ENCODE measurements around the gene PPP1R2.
"Not testable (repeated sequence)": the region's sequence is repeated elsewhere in the genome, so short reads cannot be mapped to it uniquely, and the experiment has no call there.

PPP1R2 gene

DNA sequence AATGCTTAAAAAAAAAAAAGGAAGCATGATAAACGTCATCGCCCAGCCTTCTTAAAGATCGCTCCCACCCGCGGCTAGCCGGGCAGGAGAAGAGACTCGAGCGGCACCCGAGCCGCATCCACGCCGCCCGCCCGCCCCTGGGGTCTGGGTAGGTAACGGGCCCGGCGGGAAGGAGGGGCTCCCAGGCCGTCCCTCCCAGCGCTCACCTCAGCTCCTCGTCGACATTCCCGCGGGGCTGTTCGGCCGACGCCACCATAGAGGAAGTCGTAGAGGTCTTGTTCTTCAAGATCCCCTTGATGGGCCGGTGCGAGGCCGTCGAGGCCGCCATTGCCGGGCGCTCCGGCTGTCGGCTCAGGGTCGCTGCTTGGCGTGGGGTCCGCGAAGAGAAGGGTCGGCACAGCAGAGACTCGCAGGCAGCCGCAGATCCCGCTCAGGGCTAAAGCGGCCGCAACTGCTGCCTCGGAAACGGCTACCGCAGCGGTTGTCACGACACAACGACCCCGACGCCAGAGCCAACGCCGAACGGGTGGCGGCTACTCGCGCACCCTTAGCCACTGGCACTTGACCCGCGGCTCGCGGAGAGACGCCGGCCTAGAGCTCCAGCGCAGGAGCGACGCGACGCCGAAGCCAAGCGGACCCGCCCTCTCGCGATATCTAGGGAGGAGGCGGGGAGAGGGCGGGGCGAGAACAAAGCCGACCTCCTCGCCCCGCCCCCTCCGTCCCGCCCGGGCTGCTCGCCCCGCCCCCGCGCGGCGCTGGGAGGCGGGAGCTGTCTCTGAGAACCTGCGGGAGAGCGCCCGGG is at the start of gene PPP1R2:
Gene PPP1R2 (minus strand): TSS at position 628 of the 802 bp plus-strand sequence. CDS start 300 bp downstream, at position 328.
- FAIRE-seq, result no peak

- no peak for FAIRE-seq
Measured at GRCh38 chr3:195591852-195592251, 48.7 kb upstream of the PPP1R2 start.

DNA sequence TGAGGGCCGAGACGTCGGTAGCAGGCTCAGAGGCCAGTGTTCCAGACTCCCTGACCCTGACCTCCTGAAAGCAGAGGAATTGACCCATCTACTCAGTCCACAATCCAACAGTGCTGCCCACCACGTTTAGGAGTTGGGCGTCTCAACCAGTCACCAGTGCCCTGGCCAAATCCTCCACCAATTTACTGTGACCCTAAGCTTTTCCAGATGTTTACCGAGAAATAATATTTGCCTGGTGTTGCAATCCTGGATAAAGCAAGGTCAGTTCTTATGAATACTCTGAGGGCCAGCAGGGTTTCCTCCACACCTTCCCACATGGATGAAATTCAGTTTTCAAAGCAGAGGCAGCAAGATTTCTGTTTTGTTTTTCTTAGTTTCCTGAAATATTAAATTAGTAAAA is 48.1 kb upstream of the PPP1R2 start:
- no peak for FAIRE-seq

- FAIRE-seq, result not testable (repeated sequence)
Measured at GRCh38 chr3:195590381-195590780, 47.3 kb upstream of the PPP1R2 start.

- not testable (repeated sequence) for FAIRE-seq
Measured at GRCh38 chr3:195589796-195590195, 46.7 kb upstream of the PPP1R2 start.

- FAIRE-seq, result no peak
Measured at GRCh38 chr3:195587824-195588223, 44.7 kb upstream of the PPP1R2 start.

DNA sequence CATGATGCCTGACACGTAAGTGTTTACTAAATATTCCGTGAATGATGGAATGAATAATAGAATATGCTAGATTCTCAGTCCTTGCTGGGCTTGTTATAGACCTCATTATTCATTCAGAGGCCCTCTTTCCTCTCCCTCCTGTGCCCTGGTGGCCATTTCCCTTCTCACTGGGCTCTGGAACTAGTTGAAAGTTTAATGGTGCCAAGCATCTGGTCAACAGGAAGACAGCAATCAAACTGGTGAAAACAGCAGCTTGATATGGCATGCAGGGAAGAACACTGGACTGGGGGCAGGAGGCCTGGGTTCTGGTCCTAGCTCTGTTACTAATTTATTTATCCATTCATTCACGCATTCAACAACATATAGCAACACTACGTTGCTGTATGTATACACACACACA is 44.3 kb upstream of the PPP1R2 start:
- no peak for FAIRE-seq

DNA sequence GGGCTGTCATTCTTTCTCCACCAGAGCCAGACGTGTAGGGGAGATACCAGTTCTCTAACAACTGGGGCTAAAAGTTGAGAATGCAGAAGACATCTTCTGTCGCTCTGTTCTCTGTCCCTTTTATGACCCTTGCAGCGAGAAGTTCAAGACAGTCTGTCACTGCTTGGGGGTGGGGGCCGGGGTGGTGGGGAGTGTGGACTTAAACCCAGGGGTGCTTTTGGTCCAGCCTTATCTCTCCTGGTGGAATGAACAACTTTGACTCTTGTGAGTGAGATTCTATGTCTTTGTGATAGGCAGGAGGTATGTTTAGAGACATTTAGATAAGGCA is 41.4 kb upstream of the PPP1R2 start:
- FAIRE-seq, result no peak

GRCh38 chr3:195583831-195584542 is 40.9 kb upstream of the PPP1R2 start, which contains the start of gene APOD:
Gene APOD, minus strand, starts transcription at chr3:195583940. Its CDS starts 4,479 bp downstream, at chr3:195579461.
- no peak for FAIRE-seq

- FAIRE-seq, result no peak
Measured at GRCh38 chr3:195582947-195583346, 39.8 kb upstream of the PPP1R2 start.

- no peak for FAIRE-seq
Measured at GRCh38 chr3:195580744-195581443, 37.8 kb upstream of the PPP1R2 start.

- no peak for FAIRE-seq
Measured at GRCh38 chr3:195579281-195579680, 36.2 kb upstream of the PPP1R2 start.

- FAIRE-seq, result no peak
Measured at GRCh38 chr3:195578565-195578964, 35.4 kb upstream of the PPP1R2 start.

- no peak for FAIRE-seq
Measured at GRCh38 chr3:195577645-195578177, 34.6 kb upstream of the PPP1R2 start.

DNA sequence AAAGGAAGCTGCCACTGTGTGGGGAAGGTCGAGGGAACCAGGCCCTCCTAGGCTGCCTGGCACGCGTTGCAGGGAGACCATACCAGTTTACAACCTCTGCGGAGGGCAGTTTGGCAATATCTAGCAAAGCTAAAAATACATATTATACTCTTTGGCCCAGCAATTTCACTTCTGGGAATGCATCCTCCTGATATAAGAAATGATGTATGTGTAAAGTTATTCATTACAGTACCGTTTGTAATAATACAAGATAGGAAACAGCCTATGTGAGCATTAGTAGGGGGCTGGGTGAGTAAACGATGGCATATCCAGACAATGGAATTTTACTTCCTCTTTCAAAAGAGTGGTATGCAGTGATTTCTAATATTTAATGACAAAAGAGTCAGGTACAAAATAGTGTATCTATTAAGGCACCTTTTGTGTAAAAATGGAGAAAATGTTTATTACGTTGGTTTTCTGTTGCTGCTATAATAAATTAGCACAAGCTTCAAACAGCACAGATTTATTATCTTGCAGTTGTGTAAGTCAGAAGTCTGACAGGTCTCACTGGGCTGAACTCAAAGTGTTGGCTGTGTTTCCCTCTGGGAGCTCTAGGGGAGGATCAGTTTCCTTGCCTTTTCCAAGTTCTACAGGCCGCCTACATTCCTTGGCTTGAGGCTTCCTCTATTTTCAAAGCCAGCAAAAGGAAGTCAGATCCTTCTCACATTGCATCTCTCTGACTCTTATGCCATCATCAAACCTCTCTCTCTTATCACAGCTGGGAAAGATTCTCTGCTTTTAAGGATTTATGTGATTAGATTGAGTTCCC is 31.6 kb upstream of the PPP1R2 start:
- FAIRE-seq, result no peak

DNA sequence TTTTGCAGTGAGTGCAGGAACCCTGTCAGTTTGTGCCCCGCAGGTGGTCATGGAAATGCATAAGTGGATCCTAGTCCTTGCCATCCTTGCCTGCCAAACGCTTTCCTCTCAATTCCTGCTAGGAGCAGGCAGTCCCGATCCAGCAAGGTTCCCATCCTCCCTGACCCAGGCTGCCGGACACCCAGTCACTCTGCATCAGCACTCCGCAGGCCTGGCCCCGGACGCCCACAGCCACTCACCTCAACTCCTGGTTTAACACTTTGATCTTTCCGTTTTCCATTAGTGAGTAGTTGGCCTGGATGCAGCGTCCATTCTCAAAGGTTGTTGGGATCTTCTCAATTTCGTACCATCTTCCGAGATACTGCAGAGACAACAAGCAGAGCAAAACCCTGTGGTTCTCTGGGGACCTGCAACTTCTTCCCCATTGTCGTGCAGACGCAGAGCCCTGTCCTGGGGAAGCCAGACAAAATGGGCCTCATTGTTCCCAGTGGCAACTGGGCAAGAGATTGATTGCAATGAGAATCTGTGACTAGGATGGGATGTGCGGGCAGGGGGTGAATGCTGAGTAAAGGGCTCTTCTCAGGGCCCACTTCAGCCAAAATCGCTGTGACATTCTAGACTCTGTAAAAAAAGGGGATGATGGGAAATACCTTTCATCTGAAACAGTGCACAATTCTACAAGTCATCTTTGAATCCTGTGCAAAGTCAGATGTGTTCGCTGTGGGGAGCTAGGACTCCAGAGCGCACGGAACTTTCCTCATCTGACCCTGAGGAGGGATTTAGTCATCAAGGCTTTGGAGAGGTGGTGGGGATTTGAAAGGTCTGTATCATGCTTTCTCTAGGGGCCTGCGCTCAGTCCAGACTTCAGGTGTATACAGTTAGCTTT is 30.7 kb upstream of the PPP1R2 start:
- no peak for FAIRE-seq

- FAIRE-seq, result no peak
Measured at GRCh38 chr3:195571361-195571760, 28.2 kb upstream of the PPP1R2 start.

DNA sequence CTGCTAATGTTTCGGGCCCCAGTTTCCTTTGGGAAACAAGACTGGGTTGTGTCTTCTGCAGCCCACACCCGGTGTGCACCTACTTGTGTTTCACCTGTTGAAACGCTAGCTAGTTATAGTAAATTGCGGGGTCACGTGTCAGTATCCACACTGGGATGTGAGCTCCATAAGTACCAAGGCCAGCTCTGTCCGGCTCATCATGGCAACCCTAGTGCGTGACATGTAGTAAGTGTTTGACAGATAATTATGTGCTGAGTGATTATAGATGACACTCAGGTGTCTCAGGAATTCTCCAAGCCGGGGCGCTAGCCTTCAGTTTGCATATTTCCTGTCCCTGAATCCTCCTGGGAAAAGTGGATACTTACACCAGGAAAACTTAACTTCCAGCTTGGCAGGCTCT is 27.8 kb upstream of the PPP1R2 start:
- no peak for FAIRE-seq

DNA sequence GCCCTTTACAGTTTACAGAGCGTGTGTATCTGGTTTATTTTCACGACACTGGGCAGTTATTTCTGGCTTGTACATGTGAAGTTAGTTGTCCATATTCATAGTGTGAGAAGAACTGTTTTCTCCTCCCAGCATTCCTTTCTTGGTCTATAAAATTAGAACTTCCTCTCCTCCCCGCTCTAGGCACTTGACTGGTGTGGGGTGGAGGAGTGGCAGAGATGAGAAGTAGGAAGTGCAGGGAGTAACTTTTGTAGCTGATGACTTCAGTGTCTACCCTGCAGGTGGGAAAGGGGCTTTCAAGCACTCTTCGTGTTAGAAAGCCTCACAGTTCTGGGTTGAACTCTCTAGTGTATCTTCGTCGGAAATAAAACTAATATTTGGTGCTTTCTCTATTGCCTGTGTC is 27.2 kb upstream of the PPP1R2 start:
- FAIRE-seq, result no peak

DNA sequence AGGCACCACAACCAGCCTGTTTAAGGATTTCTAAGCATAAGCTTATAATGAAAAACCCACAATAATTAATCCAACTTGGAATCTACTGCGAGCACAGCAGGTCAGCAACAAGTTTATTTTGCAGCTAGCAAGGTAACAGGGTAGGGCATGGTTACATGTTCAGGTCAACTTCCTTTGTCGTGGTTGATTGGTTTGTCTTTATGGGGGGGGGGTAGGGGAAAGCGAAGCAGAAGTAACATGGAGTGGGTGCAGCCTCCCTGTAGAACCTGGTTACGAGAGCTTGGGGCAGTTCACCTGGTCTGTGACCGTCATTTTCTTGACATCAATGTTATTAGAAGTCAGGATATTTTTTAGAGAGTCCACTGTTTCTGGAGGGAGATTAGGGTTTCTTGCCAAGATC is 25.5 kb upstream of the PPP1R2 start:
- FAIRE-seq, result no peak

DNA sequence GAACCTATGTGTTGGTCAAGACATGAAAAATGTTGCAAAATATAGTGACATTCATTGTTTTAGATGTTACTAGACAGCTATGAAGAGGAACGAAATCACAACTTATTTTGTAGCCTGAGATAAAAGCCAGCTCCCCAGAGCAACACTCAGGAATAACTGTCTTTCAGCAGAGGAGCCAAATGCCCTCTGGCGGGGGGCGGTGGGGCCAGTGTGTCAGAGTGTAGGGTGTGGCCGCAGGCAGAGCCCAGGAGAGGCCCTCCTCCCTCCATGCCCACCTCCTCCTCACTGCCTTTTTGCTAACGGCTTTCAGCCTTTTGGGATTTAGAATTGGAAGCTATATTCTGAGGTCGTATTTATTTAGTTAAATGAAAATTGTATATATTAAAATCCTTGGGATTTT is 23.7 kb upstream of the PPP1R2 start:
- FAIRE-seq, result no peak

GRCh38 chr3:195565716-195566115 is 22.6 kb upstream of the PPP1R2 start:
- no peak for FAIRE-seq

Data from G401.6 (cell line).